Keratinocyte (primary cell): Measurements from ENCODE around the gene PFKM. TPM values are rescaled to one million over a fixed set of nuclear protein-coding genes. Genes with fewer than 3 reads are reported as not detected.
A peak's percentile ranks its signal among the peaks of the same experiment; 100 is the strongest.

Experiments used
- DNase-seq: peaks from one replicate; pipeline ENCODE4 v3.0.0-alpha.2; 2011; ENCODE audit warnings: low read depth, missing footprints, low spot score
- FAIRE-seq: peaks from 2 replicates; lab custom pipeline; 2011; peaks lifted over from hg19 to GRCh38; lab: Jason Lieb, UNC
- H2AFZ ChIP-seq: 2 replicates; pipeline ENCODE4 v1.6.0; 2012; ENCODE audit warnings: low read length, control low read depth, inconsistent platforms; ENCODE audit not compliant: control insufficient read depth
- H3K27ac ChIP-seq: 2 replicates; pipeline ENCODE4 v1.5.1; 2011; ENCODE audit warnings: low read length; ENCODE audit not compliant: control insufficient read depth, insufficient read depth
- H3K27me3 ChIP-seq: 3 replicates; pipeline ENCODE4 v1.6.0; 2011; ENCODE audit warnings: low read length; ENCODE audit not compliant: control insufficient read depth, insufficient read depth; ENCODE audit errors: extremely low read depth
- H3K36me3 ChIP-seq, 2 experiments: 2 replicates in 1 of 2; 3 replicates in 1 of 2; pipeline ENCODE4 v1.5.1; 2011; ENCODE audit warnings: low read length in 2 of 2, mild to moderate bottlenecking in 1 of 2; ENCODE audit not compliant: control insufficient read depth in 2 of 2, insufficient read depth in 2 of 2; ENCODE audit errors: extremely low read depth in 1 of 2
- H3K4me1 ChIP-seq: 3 replicates; pipeline ENCODE4 v1.5.1; 2011; ENCODE audit warnings: low read length; ENCODE audit not compliant: control insufficient read depth, insufficient read depth; ENCODE audit errors: extremely low read depth
- H3K4me2 ChIP-seq: 3 replicates; pipeline ENCODE4 v1.6.0; 2011; ENCODE audit warnings: low read depth, low read length; ENCODE audit not compliant: control insufficient read depth, insufficient read depth; ENCODE audit errors: extremely low read depth
- H3K4me3 ChIP-seq, 3 experiments: fragments of 200-600 bp in 1 of 3; sonication (generic) in 1 of 3; 2 replicates in 2 of 3; 3 replicates in 1 of 3; pipeline ENCODE4 v1.5.1; 2011 to 2016; ENCODE audit warnings: low read length in 3 of 3, mild to moderate bottlenecking in 3 of 3, control low read depth in 2 of 3, inconsistent platforms in 1 of 3, low read depth in 1 of 3, mixed read lengths in 1 of 3, mixed run types in 1 of 3, moderate library complexity in 1 of 3; ENCODE audit not compliant: control insufficient read depth in 2 of 3, insufficient read depth in 2 of 3; ENCODE audit errors: extremely low read depth in 1 of 3
- H3K79me2 ChIP-seq: 2 replicates; pipeline ENCODE4 v1.6.0; 2012; ENCODE audit warnings: low read length; ENCODE audit not compliant: control insufficient read depth, insufficient read depth
- H3K9ac ChIP-seq: 3 replicates; pipeline ENCODE4 v1.6.0; 2011; ENCODE audit warnings: low read length; ENCODE audit not compliant: control insufficient read depth, insufficient read depth; ENCODE audit errors: extremely low read depth
- H3K9me1 ChIP-seq: 3 replicates; pipeline ENCODE4 v1.6.0; 2011; ENCODE audit warnings: low read length; ENCODE audit not compliant: control insufficient read depth, insufficient read depth; ENCODE audit errors: extremely low read depth
- H3K9me3 ChIP-seq: 2 replicates; pipeline ENCODE4 v1.5.1; 2012; ENCODE audit warnings: low read depth, low read length; ENCODE audit not compliant: control insufficient read depth
- H4K20me1 ChIP-seq: 3 replicates; pipeline ENCODE4 v1.6.0; 2011; ENCODE audit warnings: low read length; ENCODE audit not compliant: control insufficient read depth, insufficient read depth; ENCODE audit errors: extremely low read depth
- EZH2 ChIP-seq: IDR thresholded peaks from one replicate; pipeline ENCODE4 v1.6.1; 2012; ENCODE audit warnings: inconsistent platforms, mild to moderate bottlenecking, low read length, moderate library complexity
- dilution Hi-C: fragments of 300-500 bp; cut with MboI; formaldehyde crosslinking; loops from one replicate; pipeline ENCODE4 v1.7.0; 2020; ENCODE audit warnings: low sequenced_read_pairs; ENCODE audit not compliant: extremely low pct_ligation_motif_present
- polyA plus RNA-seq, 5 experiments: library from polyadenylated mRNA; depleted of rRNA in 3 of 5; stranded (reverse) in 3 of 5; stranded (forward) in 1 of 5; unstranded in 1 of 5; fragments of >200 nt; gene quantifications; 1 replicate in 1 of 5; 2 replicates in 3 of 5; 3 replicates in 1 of 5; pipeline versions ENCODE4 v1.2.1 to v1.2.3, GENCODE V29; 2011 to 2012; ENCODE audit warnings: missing spikeins in 2 of 5, low read depth in 1 of 5, low replicate concordance in 1 of 5
- TF ChIP-seq, protein P1 (sequence below), 3 experiments: IDR thresholded peaks in 1 of 3; conservative IDR thresholded peaks in 1 of 3; optimal IDR thresholded peaks in 1 of 3; 2 replicates in 2 of 3; 3 replicates in 1 of 3; pipeline versions ENCODE3 to v1.5.1; 2011; ENCODE audit warnings: low read length in 3 of 3, mild to moderate bottlenecking in 3 of 3, moderate library complexity in 2 of 3, control low read depth in 1 of 3, inconsistent platforms in 1 of 3; ENCODE audit not compliant: insufficient read depth in 2 of 3; ENCODE audit errors: extremely low read depth in 1 of 3

The PFKM gene
- polyA plus RNA-seq, 1 donor (not counting 4 experiments of a cell fraction or from before 2014, with no cell fraction given) = 67.9 TPM

DNA sequence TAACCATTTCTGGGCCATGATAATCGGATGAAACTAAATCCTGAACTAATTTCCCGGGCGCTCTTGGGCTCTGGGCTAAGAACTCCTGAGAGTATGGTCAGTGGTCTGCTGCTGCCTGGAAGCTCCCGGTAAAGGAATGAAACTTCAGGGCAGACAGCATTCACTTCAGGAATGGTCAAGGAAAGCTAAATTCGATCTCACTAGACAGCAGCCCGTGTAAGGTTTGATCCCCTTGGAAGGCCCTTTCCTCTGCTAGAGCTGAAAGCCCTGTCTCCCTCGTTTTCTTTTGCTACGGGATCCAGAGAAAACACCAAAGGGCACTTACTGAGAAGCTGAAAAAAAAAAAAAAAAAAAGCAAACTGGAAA is 37.5 kb downstream of the PFKM start:
- no peaks in the 10 kb centered on the region for H3K9me3 ChIP-seq
- H2AFZ ChIP-seq = peak overlapping the region; percentile 100
- peak overlapping the region; percentile 84 for H3K9ac ChIP-seq
- peaks cover 9% of the 10 kb centered on the region for H3K79me2 ChIP-seq
- no peaks in the 10 kb centered on the region for H4K20me1 ChIP-seq
- H3K27ac ChIP-seq = peak overlapping the region; percentile 30
- H3K4me1 ChIP-seq = peaks cover 13% of the 10 kb centered on the region
- peaks cover 0 to 5% of the 10 kb centered on the region in 2 experiments for H3K36me3 ChIP-seq
- peak overlapping the region; percentile 67 to 99 (median 98) for H3K4me3 ChIP-seq
- no peak for FAIRE-seq
- H3K27me3 ChIP-seq = no peaks in the 10 kb centered on the region
- peak overlapping the region; percentile 98 for H3K4me2 ChIP-seq
- DNase-seq = no peak
- H3K9me1 ChIP-seq = no peaks in the 10 kb centered on the region
- dilution Hi-C loops = no loop called here
- TF ChIP-seq EZH2 = no peak
- TF ChIP-seq, protein P1, sequence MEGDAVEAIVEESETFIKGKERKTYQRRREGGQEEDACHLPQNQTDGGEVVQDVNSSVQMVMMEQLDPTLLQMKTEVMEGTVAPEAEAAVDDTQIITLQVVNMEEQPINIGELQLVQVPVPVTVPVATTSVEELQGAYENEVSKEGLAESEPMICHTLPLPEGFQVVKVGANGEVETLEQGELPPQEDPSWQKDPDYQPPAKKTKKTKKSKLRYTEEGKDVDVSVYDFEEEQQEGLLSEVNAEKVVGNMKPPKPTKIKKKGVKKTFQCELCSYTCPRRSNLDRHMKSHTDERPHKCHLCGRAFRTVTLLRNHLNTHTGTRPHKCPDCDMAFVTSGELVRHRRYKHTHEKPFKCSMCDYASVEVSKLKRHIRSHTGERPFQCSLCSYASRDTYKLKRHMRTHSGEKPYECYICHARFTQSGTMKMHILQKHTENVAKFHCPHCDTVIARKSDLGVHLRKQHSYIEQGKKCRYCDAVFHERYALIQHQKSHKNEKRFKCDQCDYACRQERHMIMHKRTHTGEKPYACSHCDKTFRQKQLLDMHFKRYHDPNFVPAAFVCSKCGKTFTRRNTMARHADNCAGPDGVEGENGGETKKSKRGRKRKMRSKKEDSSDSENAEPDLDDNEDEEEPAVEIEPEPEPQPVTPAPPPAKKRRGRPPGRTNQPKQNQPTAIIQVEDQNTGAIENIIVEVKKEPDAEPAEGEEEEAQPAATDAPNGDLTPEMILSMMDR (optimal IDR thresholded peaks at IDR 0.05 in 1 of 3, IDR thresholded peaks at IDR 0.05 in 1 of 3, conservative IDR thresholded peaks at IDR 0.05 in 1 of 3; ENCODE audit: extremely low read depth in 1 of 3, insufficient read depth in 2 of 3, low read length in 3 of 3) = no peak

DNA sequence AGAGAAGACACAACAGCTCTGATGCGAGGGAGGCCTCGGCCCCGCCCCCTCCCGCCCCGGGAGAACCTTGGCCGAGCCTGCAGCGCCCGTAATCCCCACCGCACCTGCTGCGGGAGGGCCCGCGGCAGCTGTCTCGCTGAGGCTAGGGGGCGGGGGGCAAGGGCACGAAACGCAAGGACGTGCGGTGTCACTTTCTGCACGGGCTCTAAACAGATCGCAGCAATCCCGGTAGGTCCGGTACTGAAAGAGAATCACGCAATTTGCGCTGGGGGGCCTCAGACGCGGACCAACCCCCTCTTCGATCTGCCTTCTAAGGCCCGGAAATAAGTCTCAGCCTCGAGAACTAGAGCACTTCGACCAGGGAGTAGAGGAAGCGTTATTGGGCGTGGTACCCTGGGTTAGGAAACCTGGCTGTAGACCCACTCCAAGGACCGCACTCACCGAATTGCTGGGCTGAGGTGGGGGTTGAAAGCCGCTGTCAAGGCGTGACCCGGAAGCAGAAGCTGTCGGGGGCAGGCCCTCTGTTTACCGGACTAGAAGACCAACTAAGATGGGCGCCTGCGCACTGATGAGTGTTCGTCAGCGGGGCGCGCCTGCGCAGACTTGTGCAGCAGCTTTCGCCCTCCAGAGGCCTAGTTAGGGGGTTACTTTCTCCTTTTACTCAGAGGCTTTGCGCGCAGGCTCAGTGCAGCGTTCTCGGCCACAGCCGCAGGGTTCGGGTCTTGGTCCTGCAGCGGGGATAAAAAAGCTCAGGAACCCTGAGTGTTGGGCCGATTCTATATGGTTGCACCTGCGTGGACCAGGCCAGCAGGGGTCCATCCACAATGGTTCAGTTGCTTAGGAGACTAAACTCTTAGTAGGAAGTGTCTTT is 38.1 kb downstream of the PFKM start, which contains the start of gene ASB8:
TSS of gene ASB8 (minus strand) at position 498 of the 871 bp plus-strand sequence. CDS start 4,019 bp downstream, outside the sequence.
- H3K4me3 ChIP-seq = peak within 1 kb of the TSS; percentile 67 to 99 (median 98)
- dilution Hi-C loops = no loop called here
- H3K9me1 ChIP-seq = no peaks in the 10 kb centered on the region
- peak; percentile 76 for DNase-seq
- H3K4me1 ChIP-seq = peaks cover 13% of the 10 kb centered on the region
- peak within 1 kb of the TSS; percentile 78 for H3K27ac ChIP-seq
- peak within 1 kb of the TSS; percentile 98 for H3K4me2 ChIP-seq
- peaks cover 0 to 5% of the 10 kb centered on the region in 2 experiments for H3K36me3 ChIP-seq
- peaks cover 9% of the 10 kb centered on the region for H3K79me2 ChIP-seq
- peak within 1 kb of the TSS; percentile 100 for H2AFZ ChIP-seq
- H3K27me3 ChIP-seq = no peaks in the 10 kb centered on the region
- TF ChIP-seq EZH2 = no peak
- TF ChIP-seq, protein P1 (optimal IDR thresholded peaks at IDR 0.05 in 1 of 3, IDR thresholded peaks at IDR 0.05 in 1 of 3, conservative IDR thresholded peaks at IDR 0.05 in 1 of 3; ENCODE audit: extremely low read depth in 1 of 3, insufficient read depth in 2 of 3, low read length in 3 of 3) = peak; percentile 53 to 60 (median 53)
- H3K9ac ChIP-seq = peak within 1 kb of the TSS; percentile 84
- no peaks in the 10 kb centered on the region for H4K20me1 ChIP-seq
- no peaks in the 10 kb centered on the region for H3K9me3 ChIP-seq
- peak; percentile 79 for FAIRE-seq
